IgD-negative memory B cell (primary cell): ENCODE measurements around the gene HMBS. TPM values are rescaled to one million over a fixed set of nuclear protein-coding genes. Genes with fewer than 3 reads are reported as not detected.
A peak's percentile ranks its signal among the peaks of the same experiment; 100 is the strongest.
"Not testable (repeated sequence)": the region's sequence is repeated elsewhere in the genome, so short reads cannot be mapped to it uniquely, and the experiment has no call there.

Experiments used
- H3K27ac Mint-ChIP-seq, 3 donors: one replicate each; pipeline ENCODE4 v1.8.0; 2020 to 2022; ENCODE audit warnings: mild to moderate bottlenecking in 3 of 3, mixed read lengths in 3 of 3, moderate library complexity in 1 of 3
- H3K27me3 Mint-ChIP-seq: one replicate; pipeline ENCODE4 v1.8.0; 2021; ENCODE audit warnings: mixed read lengths
- H3K36me3 Mint-ChIP-seq: one replicate; pipeline ENCODE4 v1.8.0; 2020; ENCODE audit warnings: mild to moderate bottlenecking, mixed read lengths
- H3K4me1 Mint-ChIP-seq, 3 donors: one replicate each; pipeline ENCODE4 v1.8.0; 2020 to 2022; ENCODE audit warnings: mixed read lengths in 3 of 3, mild to moderate bottlenecking in 1 of 3
- H3K4me3 Mint-ChIP-seq, 4 donors: one replicate each; pipeline ENCODE4 v1.8.0; 2020 to 2022; ENCODE audit warnings: mild to moderate bottlenecking in 4 of 4, mixed read lengths in 4 of 4, moderate library complexity in 3 of 4
- H3K9me3 Mint-ChIP-seq, 3 donors: one replicate each; pipeline ENCODE4 v1.8.0; 2020 to 2021; ENCODE audit warnings: mixed read lengths in 3 of 3, mild to moderate bottlenecking in 1 of 3
- polyA plus RNA-seq: library from polyadenylated mRNA; unstranded; fragments of 300-500 nt; fragmentation: Illumina TruSeq; gene quantifications from one replicate; pipeline ENCODE4 v1.2.3, GENCODE V29; 2021

Gene HMBS
- polyA plus RNA-seq = 24.8 TPM

DNA sequence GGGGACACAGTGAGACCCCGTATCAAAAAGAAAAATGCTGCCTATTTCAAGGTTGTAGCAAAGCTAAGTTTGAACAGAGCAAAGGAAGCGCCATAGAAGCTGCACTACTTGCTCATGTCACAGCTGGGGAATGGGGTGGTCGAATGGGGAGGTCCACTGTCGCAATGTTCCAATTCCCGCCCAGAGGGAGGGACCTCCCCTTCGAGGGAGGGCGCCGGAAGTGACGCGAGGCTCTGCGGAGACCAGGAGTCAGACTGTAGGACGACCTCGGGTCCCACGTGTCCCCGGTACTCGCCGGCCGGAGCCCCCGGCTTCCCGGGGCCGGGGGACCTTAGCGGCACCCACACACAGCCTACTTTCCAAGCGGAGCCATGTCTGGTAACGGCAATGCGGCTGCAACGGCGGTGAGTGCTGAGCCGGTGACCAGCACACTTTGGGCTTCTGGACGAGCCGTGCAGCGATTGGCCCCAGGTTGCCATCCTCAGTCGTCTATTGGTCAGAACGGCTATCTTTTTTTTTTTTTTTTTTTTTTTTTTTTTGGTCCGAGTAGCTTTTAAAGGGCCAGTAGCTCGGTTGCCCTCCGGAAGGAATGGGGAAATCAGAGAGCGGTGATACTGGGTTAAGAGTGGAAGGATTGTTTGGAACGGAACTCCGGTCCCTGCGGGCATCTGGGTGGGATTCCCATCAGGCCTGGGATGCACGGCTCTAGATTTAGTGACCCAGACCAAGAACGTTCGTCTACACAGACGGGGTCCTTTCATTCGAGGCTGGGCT is at the start of gene HMBS:
HMBS (plus strand) TSS at position 219 of the 774 bp plus-strand sequence; CDS start at position 372, 153 bp downstream.
- H3K4me1 Mint-ChIP-seq = peaks cover 15 to 16% (median 16%) of the 10 kb centered on the region in 3 donors
- H3K27me3 Mint-ChIP-seq = no peaks in the 10 kb centered on the region
- H3K4me3 Mint-ChIP-seq = peak within 1 kb of the TSS; percentile 91 to 98 (median 97)
- H3K36me3 Mint-ChIP-seq = no peaks in the 10 kb centered on the region
- H3K9me3 Mint-ChIP-seq = no peaks in the 10 kb centered on the region
- peak within 1 kb of the TSS; percentile 92 to 97 (median 96) for H3K27ac Mint-ChIP-seq

DNA sequence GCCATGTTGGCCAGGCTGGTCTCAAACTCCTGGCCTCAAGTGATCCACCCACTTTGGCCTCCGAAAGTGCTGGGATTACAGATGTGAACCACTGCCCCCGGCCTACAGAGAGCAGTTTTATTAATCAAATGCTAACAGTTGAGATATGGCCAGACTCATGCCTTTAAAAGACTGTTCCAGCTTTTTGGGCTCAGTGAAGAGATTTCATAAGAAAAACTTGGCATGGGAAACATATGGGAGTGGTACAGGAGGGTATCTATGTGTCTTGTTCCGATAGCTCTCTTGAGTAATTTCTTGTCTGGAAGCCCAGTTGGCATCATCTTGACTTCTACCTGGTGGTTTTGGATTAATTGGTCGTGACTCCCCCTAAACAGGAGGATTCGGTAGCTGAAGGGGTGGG is 45.8 kb upstream of the HMBS start:
- no peak overlapping the region for H3K27ac Mint-ChIP-seq
- no peaks in the 10 kb centered on the region for H3K36me3 Mint-ChIP-seq

GRCh38 chr11:119039471-119039870 is 45.2 kb upstream of the HMBS start:
- Mint-ChIP-seq H3K4me1 (peaks cover 6 to 14% (median 9%) of the 10 kb centered on the region in 3 donors), H3K27ac (peak overlapping the region in 2 of 3 donors; percentile 75 to 78)
- not testable (repeated sequence) for H3K4me3 Mint-ChIP-seq, H3K9me3 Mint-ChIP-seq, H3K36me3 Mint-ChIP-seq, H3K27me3 Mint-ChIP-seq

More for the DNA sequence above, 45.8 kb upstream of the HMBS start:
- Mint-ChIP-seq H3K4me3 (no peak overlapping the region), H3K9me3 (no peaks in the 10 kb centered on the region), H3K27me3 (no peaks in the 10 kb centered on the region), H3K4me1 (peaks cover 6 to 14% (median 9%) of the 10 kb centered on the region in 3 donors)

GRCh38 chr11:119041821-119042514 is 42.7 kb upstream of the HMBS start:
- Mint-ChIP-seq H3K4me1 (peaks cover 6 to 14% (median 9%) of the 10 kb centered on the region in 3 donors), H3K27me3 (no peaks in the 10 kb centered on the region), H3K4me3 (no peak overlapping the region), H3K9me3 (no peaks in the 10 kb centered on the region), H3K36me3 (peaks cover 3% of the 10 kb centered on the region), H3K27ac (no peak overlapping the region)

DNA sequence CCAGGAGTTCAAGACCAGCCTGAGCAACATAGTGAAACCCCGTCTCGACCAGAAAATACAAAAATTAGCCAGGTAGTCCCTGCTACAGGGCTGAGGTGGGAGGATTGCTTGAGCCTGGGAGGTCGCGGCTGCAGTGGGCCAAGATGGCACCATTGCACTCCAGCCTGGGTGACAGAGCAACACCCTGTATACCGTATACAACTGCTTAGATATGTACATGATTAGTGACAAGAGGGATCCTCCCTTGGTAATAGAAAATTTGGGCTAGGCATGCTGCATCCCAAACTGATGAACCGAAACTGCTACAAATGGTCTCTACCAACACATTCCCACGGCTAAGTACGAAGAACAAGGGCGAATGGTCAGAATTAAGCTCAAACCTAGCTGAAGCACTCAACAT is 41.8 kb upstream of the HMBS start:
- Mint-ChIP-seq H3K4me3 (no peak overlapping the region), H3K27ac (no peak overlapping the region), H3K4me1 (peaks cover 6 to 14% (median 9%) of the 10 kb centered on the region in 3 donors), H3K27me3 (no peaks in the 10 kb centered on the region), H3K36me3 (peaks cover 6% of the 10 kb centered on the region), H3K9me3 (no peaks in the 10 kb centered on the region)

GRCh38 chr11:119044708-119045107 is 40.0 kb upstream of the HMBS start:
- Mint-ChIP-seq H3K4me1 (peaks cover 0 to 5% (median 4%) of the 10 kb centered on the region in 3 donors), H3K36me3 (peaks cover 9% of the 10 kb centered on the region), H3K9me3 (no peaks in the 10 kb centered on the region), H3K4me3 (peak overlapping the region in 1 of 4 donors; percentile 39), H3K27ac (no peak overlapping the region), H3K27me3 (no peaks in the 10 kb centered on the region)

GRCh38 chr11:119046489-119046888 is 38.2 kb upstream of the HMBS start:
- Mint-ChIP-seq H3K27me3 (no peaks in the 10 kb centered on the region), H3K4me1 (peaks cover 4 to 9% (median 4%) of the 10 kb centered on the region in 3 donors), H3K9me3 (no peaks in the 10 kb centered on the region), H3K36me3 (peaks cover 11% of the 10 kb centered on the region), H3K4me3 (no peak overlapping the region), H3K27ac (no peak overlapping the region)

- H3K4me3 Mint-ChIP-seq = no peak overlapping the region
- H3K27me3 Mint-ChIP-seq = no peaks in the 10 kb centered on the region
- H3K4me1 Mint-ChIP-seq = peaks cover 0 to 13% (median 9%) of the 10 kb centered on the region in 3 donors
- no peaks in the 10 kb centered on the region for H3K9me3 Mint-ChIP-seq
- H3K36me3 Mint-ChIP-seq = peaks cover 11% of the 10 kb centered on the region
- H3K27ac Mint-ChIP-seq = no peak overlapping the region
Observed at GRCh38 chr11:119047205-119047604, 37.5 kb upstream of the HMBS start.

DNA sequence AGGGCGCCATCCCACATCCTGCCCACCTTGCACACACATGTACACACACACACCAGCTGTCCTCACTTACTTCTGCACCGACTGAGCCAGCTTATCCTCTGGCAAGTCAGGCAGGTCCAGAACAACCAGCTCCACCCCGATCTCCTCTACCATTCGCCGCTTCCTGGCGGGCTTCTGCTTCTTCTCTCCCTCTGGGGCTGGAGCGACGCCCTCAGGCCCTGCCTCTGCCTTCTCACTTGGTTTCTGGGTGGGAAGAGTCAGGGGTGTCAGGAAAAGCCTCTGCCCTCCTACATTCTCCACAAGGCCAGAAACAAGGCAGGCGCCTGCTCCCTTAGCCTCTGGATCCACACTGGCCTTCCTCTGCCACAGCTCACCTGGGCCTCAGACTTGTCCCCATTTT is 36.0 kb upstream of the HMBS start:
- peaks cover 13% of the 10 kb centered on the region for H3K36me3 Mint-ChIP-seq
- no peaks in the 10 kb centered on the region for H3K27me3 Mint-ChIP-seq
- no peak overlapping the region for H3K4me3 Mint-ChIP-seq
- H3K9me3 Mint-ChIP-seq = no peaks in the 10 kb centered on the region
- H3K4me1 Mint-ChIP-seq = peaks cover 7 to 18% (median 15%) of the 10 kb centered on the region in 3 donors
- no peak overlapping the region for H3K27ac Mint-ChIP-seq

GRCh38 chr11:119049081-119049480 is 35.6 kb upstream of the HMBS start:
- peaks cover 11 to 18% (median 17%) of the 10 kb centered on the region in 3 donors for H3K4me1 Mint-ChIP-seq
- H3K27ac Mint-ChIP-seq = no peak overlapping the region
- peaks cover 13% of the 10 kb centered on the region for H3K36me3 Mint-ChIP-seq

GRCh38 chr11:119051440-119052162 is 33.1 kb upstream of the HMBS start:
- H3K27me3 Mint-ChIP-seq = no peaks in the 10 kb centered on the region
- peaks cover 22 to 26% (median 24%) of the 10 kb centered on the region in 3 donors for H3K4me1 Mint-ChIP-seq
- no peaks in the 10 kb centered on the region for H3K9me3 Mint-ChIP-seq
- peak overlapping the region in 2 of 3 donors; percentile 67 to 85 for H3K27ac Mint-ChIP-seq
- H3K36me3 Mint-ChIP-seq = peaks cover 12% of the 10 kb centered on the region
- peak overlapping the region in 2 of 4 donors; percentile 52 to 65 for H3K4me3 Mint-ChIP-seq

More at GRCh38 chr11:119049081-119049480, 35.6 kb upstream of the HMBS start:
- H3K27me3 Mint-ChIP-seq = no peaks in the 10 kb centered on the region
- H3K9me3 Mint-ChIP-seq = no peaks in the 10 kb centered on the region
- no peak overlapping the region for H3K4me3 Mint-ChIP-seq

GRCh38 chr11:119052163-119052814 is 32.4 kb upstream of the HMBS start:
- Mint-ChIP-seq H3K27me3 (no peaks in the 10 kb centered on the region), H3K27ac (peak overlapping the region; percentile 67 to 85 (median 82)), H3K36me3 (peaks cover 12% of the 10 kb centered on the region), H3K4me3 (peak overlapping the region in 2 of 4 donors; percentile 52 to 65), H3K4me1 (peaks cover 24 to 26% (median 26%) of the 10 kb centered on the region in 3 donors), H3K9me3 (no peaks in the 10 kb centered on the region)

GRCh38 chr11:119054418-119054817 is 30.3 kb upstream of the HMBS start:
- no peaks in the 10 kb centered on the region for H3K9me3 Mint-ChIP-seq
- peak overlapping the region in 2 of 4 donors; percentile 22 to 96 for H3K4me3 Mint-ChIP-seq
- peaks cover 29 to 36% (median 35%) of the 10 kb centered on the region in 3 donors for H3K4me1 Mint-ChIP-seq
- peaks cover 9% of the 10 kb centered on the region for H3K36me3 Mint-ChIP-seq
- no peaks in the 10 kb centered on the region for H3K27me3 Mint-ChIP-seq
- peak overlapping the region in 1 of 3 donors; percentile 29 for H3K27ac Mint-ChIP-seq

DNA sequence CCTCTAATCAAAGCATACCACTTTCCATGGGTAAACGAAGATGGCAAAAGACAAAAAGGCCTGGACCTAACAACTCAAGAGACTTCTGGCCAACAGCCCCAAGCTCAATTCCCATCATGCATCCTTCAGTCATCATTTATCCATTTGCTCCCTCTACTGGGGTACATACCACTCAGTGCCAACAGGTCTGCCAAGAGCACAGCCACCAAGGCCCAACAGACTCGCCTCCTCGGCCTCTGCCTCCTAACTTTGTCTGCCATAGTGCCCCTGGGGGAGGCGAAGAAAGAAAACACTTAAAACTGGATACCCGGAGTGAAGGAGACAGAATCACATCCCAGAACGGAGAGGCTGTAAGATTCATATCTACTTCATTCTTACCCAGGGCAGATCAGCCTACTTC is 28.8 kb upstream of the HMBS start:
- peak overlapping the region; percentile 88 to 97 (median 93) for H3K27ac Mint-ChIP-seq
- peaks cover 29 to 36% (median 34%) of the 10 kb centered on the region in 3 donors for H3K4me1 Mint-ChIP-seq
- no peaks in the 10 kb centered on the region for H3K27me3 Mint-ChIP-seq
- H3K9me3 Mint-ChIP-seq = no peaks in the 10 kb centered on the region
- peaks cover 6% of the 10 kb centered on the region for H3K36me3 Mint-ChIP-seq
- peak overlapping the region; percentile 95 to 99 (median 98) for H3K4me3 Mint-ChIP-seq
